HepG2 (cell line): ENCODE results near the gene PCDHGB3. TPM values are rescaled to one million over a fixed set of nuclear protein-coding genes. Genes with fewer than 3 reads are reported as not detected.
"Not testable (repeated sequence)": the region's sequence is repeated elsewhere in the genome, so short reads cannot be mapped to it uniquely, and the experiment has no call there.

Source experiments
- ATAC-seq: fragments of 200-7000 bp; cut with Tn5 transposase; 3 replicates; pipeline ENCODE4 v1.9.1; 2020; ENCODE audit warnings: mild to moderate bottlenecking, moderate library complexity
- BruUV-seq: library from RNA; stranded (reverse); fragments of 400-500 nt; replicated peaks from 2 replicates; lab custom pipeline; 2021; lab: Mats Ljungman, UMichigan
- CTCF ChIA-PET: fragments of 300-600 bp; formaldehyde crosslinking; extraction: SDS; loops from one replicate; lab custom pipeline; 2021; ENCODE audit warnings: low total read pairs, inconsistent platforms, low intra/inter-chr PET ratio; lab: Yijun Ruan, JAX
- POLR2A ChIA-PET: fragments of 350-600 bp; sonication (Branson Sonifier 250); formaldehyde crosslinking; loops from one replicate; lab custom pipeline; 2020; ENCODE audit warnings: antibody characterized with exemption, inconsistent platforms; lab: Yijun Ruan, JAX
- DNase-seq: peaks from one replicate; pipeline ENCODE4 v3.0.0-alpha.2; 2015; ENCODE audit warnings: low spot score
- FAIRE-seq: peaks from 3 replicates; lab custom pipeline; 2011; peaks lifted over from hg19 to GRCh38; lab: Jason Lieb, UNC
- H2AFZ ChIP-seq: one replicate; pipeline ENCODE4 v1.6.1; 2011; ENCODE audit warnings: low read length, inconsistent platforms
- H3K27ac ChIP-seq: fragments of 300-600 bp; 3 replicates; pipeline ENCODE4 v1.8.0; 2011; ENCODE audit warnings: mixed run types, mild to moderate bottlenecking, mixed read lengths, low read length, inconsistent platforms; ENCODE audit not compliant: insufficient read depth; ENCODE audit errors: extremely low read length
- H3K27me3 ChIP-seq, 2 experiments: fragments of 200-600 bp in 1 of 2; 2 replicates in 1 of 2; 3 replicates in 1 of 2; pipeline versions ENCODE4 v1.6.0 to v1.8.0; 2011; ENCODE audit warnings: low read length in 2 of 2, mild to moderate bottlenecking in 2 of 2, moderate library complexity in 2 of 2, inconsistent platforms in 1 of 2; ENCODE audit not compliant: insufficient read depth in 2 of 2, control insufficient read depth in 1 of 2
- H3K36me3 ChIP-seq, 2 experiments: fragments of 200-600 bp in 1 of 2; replicated peaks in 1 of 2; 2 replicates in 1 of 2; 3 replicates in 1 of 2; pipeline versions ENCODE4 v1.5.1 to v1.8.0; 2011; ENCODE audit warnings: low read length in 2 of 2, inconsistent platforms in 1 of 2; ENCODE audit not compliant: insufficient read depth in 2 of 2, control insufficient read depth in 1 of 2
- H3K4me1 ChIP-seq: 2 replicates; pipeline ENCODE4 v1.5.1; 2012; ENCODE audit warnings: low read length, inconsistent platforms; ENCODE audit not compliant: insufficient read depth
- H3K4me2 ChIP-seq: 2 replicates; pipeline ENCODE4 v1.6.0; 2011; ENCODE audit warnings: low read depth, low read length, inconsistent platforms
- H3K4me3 ChIP-seq, 3 experiments: fragments of 200-600 bp in 1 of 3; sonication (generic), shearing (Covaris generic) in 1 of 3; replicated peaks in 1 of 3; 2 replicates each; pipeline ENCODE4 v1.5.1; 2011 to 2016; ENCODE audit warnings: low read length in 3 of 3, inconsistent platforms in 2 of 3, low read depth in 2 of 3, mild to moderate bottlenecking in 2 of 3, control low read depth in 1 of 3, mixed read lengths in 1 of 3; ENCODE audit not compliant: insufficient read depth in 1 of 3
- H3K79me2 ChIP-seq: one replicate; pipeline ENCODE4 v1.6.1; 2011; ENCODE audit warnings: low read length, inconsistent platforms; ENCODE audit not compliant: insufficient read depth
- H3K9ac ChIP-seq: 2 replicates; pipeline ENCODE4 v1.6.0; 2011; ENCODE audit warnings: mild to moderate bottlenecking, low read depth, low read length, inconsistent platforms; ENCODE audit not compliant: insufficient read depth
- H3K9me3 ChIP-seq: 2 replicates; pipeline ENCODE4 v1.5.1; 2012; ENCODE audit warnings: mild to moderate bottlenecking, low read length
- H4K20me1 ChIP-seq: 2 replicates; pipeline ENCODE4 v1.6.0; 2011; ENCODE audit warnings: inconsistent platforms, mild to moderate bottlenecking, low read length, moderate library complexity; ENCODE audit not compliant: insufficient read depth
- BCL6 ChIP-seq: IDR thresholded peaks from 2 replicates; pipeline ENCODE4 v1.6.1; 2016; ENCODE audit warnings: missing genetic modification reagents, missing compliant biosample characterization
- CTCF ChIP-seq: sonication (generic); formaldehyde crosslinking; IDR thresholded peaks from 2 replicates; pipeline ENCODE4 v1.5.0; 2020; ENCODE audit warnings: mild to moderate bottlenecking, missing genetic modification reagents, moderate library complexity
- RAD21 ChIP-seq: fragments of 450-650 bp; formaldehyde crosslinking; IDR thresholded peaks from 2 replicates; pipeline ENCODE4 v1.5.0; 2020; ENCODE audit warnings: mild to moderate bottlenecking
- SMC3 ChIP-seq: IDR thresholded peaks from 2 replicates; pipeline ENCODE4 v1.6.1; 2011; ENCODE audit warnings: low read length, improper control_type of control experiment
- STAG1 ChIP-seq: sonication (generic); formaldehyde crosslinking; IDR thresholded peaks from 2 replicates; pipeline ENCODE4 v1.4.0; 2020; ENCODE audit warnings: missing genetic modification reagents
- ZNF687 ChIP-seq: sonication (generic); formaldehyde crosslinking; IDR thresholded peaks from 2 replicates; pipeline ENCODE4 v1.5.1; 2020; ENCODE audit warnings: mild to moderate bottlenecking, missing genetic modification reagents, moderate library complexity
- WGBS: methylation state at CpG from one replicate; pipeline ENCODE4 v1.1.6; 2017; ENCODE audit warnings: low lambda C conversion rate; 5-methylcytosine and 5-hydroxymethylcytosine counted together
- in situ Hi-C: cut with HindIII; loops from 2 replicates; pipeline ENCODE4 v1.10.0; 2017; ENCODE audit warnings: low pct_unique_long_range_greater_than_20kb; ENCODE audit not compliant: extremely low pct_ligation_motif_present
- intact Hi-C: fragments of 100-400 bp; cut with micrococcal nuclease; formaldehyde crosslinking; loops from one replicate; pipeline ENCODE4 v1.10.0; 2022; ENCODE audit not compliant: unreplicated experiment
- polyA plus RNA-seq, 8 experiments: library from polyadenylated mRNA; depleted of rRNA in 3 of 8; stranded (reverse) in 7 of 8; unstranded in 1 of 8; fragments of >200 nt; fragmentation: Illumina TruSeq in 4 of 8; extraction: Trizol in 4 of 8; gene quantifications; 2 replicates each; pipeline versions ENCODE4 v1.2.1 to v1.2.3, GENCODE V29; 2011 to 2016; ENCODE audit warnings: low read depth in 4 of 8, missing spikeins in 1 of 8, mixed read lengths in 1 of 8; ENCODE audit not compliant: insufficient read depth in 1 of 8
- total RNA-seq, 5 experiments: library from RNA; depleted of rRNA; stranded (reverse); fragments of >200 nt; fragmentation: Illumina TruSeq; extraction: Trizol; gene quantifications; 2 replicates each; pipeline ENCODE4 v1.2.3, GENCODE V29; 2016; ENCODE audit warnings: low read depth in 1 of 5

The PCDHGB3 gene
- total and polyA plus RNA-seq, 2 of the 13 experiments (the other 11 are each of a cell fraction or from before 2014, with no cell fraction given): 0.40 to 0.44 TPM

- not testable (repeated sequence) for BruUV-seq
Measured at GRCh38 chr5:141417494-141418172, 47.6 kb downstream of the PCDHGB3 start, which contains the start of gene PCDHGB7. Gene PCDHGB7, plus strand, starts transcription at chr5:141417677. Its CDS starts 183 bp downstream, at chr5:141417860.

More at GRCh38 chr5:141417494-141418172, 47.6 kb downstream of the PCDHGB3 start, which contains the start of gene PCDHGB7:
- DNase-seq (peak; percentile 27), ATAC-seq (peak; percentile 94)
- H3K79me2 ChIP-seq, H4K20me1 ChIP-seq, H3K27me3 ChIP-seq, H3K4me1 ChIP-seq, H3K9ac ChIP-seq, H2AFZ ChIP-seq, POLR2A ChIA-PET, H3K27ac ChIP-seq, FAIRE-seq, H3K36me3 ChIP-seq: not testable (repeated sequence)
- in situ Hi-C loops (loop anchor here (5.0 kb wide), 2 partner anchors 105 to 145 kb away; no protein-coding TSS in a partner anchor), intact Hi-C loops (loop anchor here (1.0 kb wide), 3 partner anchors 108 to 147 kb away; no protein-coding TSS in a partner anchor)
- 74% methylated on average over 38 of the region's 47 CpGs for WGBS
- H3K4me2 ChIP-seq: peak within 1 kb of the TSS; percentile 27; the same call in 1 of the 2 replicates
- H3K4me3 ChIP-seq: peak within 1 kb of the TSS in 1 of 3 experiments; percentile 16; a peak in 1 of 6 replicates
- CTCF ChIA-PET: interaction anchor here (0.7 to 1.6 kb wide), 4 partner anchors 95 to 147 kb away, joined by 5 to 13 read pairs (median 8); no protein-coding TSS in a partner anchor
- H3K9me3 ChIP-seq: peaks cover 30% of the 10 kb centered on the region
- TF ChIP-seq ZNF687 (peak; percentile 20; the same call in 1 of the 2 replicates), BCL6 (CRISPR knock-in tag) (peak; percentile 88), STAG1 (CRISPR knock-in tag) (peak; percentile 74), SMC3 (0 out of 2 replicates have a peak, but pooled peaks have one; percentile 5), RAD21 (CRISPR knock-in tag) (peak; percentile 61), CTCF (CRISPR knock-in tag) (peak; percentile 75)
